CD4-positive, alpha-beta T cell treated with Interleukin-4 for 1 hour (primary cell): ENCODE data around the gene CAMTA1.

Experiments used
- DNase-seq, 2 donors: peaks; one replicate each; pipeline ENCODE4 v3.0.0-alpha.2; 2020 to 2022

The CAMTA1 gene

DNA sequence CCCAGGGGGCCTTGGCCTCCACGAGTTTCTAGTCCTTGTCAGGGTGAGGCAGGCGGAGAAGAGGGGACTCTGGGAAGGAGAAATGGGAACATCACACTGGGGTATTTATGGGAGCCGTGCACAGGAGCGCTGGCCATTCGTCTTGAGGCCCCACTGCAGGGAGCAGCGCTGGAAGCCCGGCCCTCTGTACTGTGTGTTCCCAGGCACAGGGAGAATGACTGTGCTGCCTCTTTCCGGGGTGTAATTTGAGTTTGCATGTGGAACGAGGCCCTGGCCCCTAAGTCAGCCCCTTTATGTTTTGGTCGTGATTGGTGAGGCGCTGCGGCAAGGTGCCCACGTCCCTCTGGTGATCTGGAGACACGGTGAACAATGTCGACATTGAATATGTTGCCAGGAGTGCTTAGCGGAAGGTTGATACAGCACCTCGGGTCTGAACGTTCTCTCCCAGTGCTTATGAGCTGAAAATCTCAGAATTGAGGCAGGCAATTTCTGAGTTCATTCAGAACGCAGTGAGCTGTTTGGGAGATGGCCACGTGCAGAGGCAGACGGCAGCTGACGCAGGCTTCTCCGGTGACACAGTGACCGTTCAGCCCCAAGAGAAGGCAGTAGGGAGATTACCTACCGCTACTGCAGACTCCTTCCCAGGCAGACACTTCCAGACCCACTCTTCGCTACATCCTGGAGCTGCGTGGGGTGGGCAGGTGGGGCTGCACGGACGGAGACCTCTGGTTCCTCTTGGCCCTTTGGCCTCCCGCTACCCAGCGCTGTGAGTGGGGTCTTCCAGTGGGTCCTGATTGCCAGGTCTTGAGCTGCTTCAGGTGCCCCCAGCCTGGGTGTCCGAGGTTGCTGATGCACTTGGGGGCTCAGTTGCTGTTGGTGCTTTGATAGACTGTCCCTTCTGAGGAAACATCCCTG, 265.8 kb downstream of the CAMTA1 start:
- DNase-seq: no peak

DNA sequence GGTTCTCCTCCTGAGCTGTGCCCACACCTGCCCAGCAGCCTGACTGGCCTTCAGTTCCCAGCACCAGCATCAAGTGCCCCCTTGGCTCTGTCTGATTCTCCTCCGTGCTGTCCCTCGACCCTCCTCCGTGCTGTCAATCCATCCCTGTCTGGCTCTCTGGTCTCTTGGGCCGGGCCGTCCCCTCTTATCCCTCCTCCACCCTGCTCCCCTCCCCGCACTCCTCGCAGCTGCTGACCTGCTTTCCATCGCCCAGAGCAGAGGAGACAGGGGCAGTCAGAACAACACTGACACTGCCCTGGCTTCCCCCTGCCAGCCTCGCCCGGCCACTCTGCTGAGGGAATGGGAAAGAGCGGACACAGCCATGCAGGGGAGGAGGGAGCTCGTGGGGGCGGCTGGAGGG, 267.4 kb downstream of the CAMTA1 start:
- DNase-seq: no peak

DNA sequence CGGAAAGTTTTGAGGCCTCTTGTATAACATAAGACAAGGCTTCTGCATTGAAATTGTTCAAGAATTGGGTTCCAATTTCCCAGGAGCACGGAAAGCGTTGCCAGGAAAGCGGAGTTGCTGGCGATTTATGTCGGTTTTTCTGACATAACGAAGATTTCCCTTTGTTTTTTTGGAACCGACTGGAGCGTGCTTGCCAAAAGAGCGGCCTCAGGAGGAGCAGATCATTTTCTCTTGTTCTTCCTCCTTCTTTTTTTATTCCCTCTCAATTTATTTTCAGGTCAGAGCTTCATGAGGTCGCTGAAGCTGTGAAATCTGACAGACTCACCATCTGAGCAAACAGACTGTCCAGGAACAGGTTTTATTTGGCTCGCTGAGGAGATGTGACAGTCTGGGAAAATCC, 275.5 kb downstream of the CAMTA1 start:
- no peak for DNase-seq

DNA sequence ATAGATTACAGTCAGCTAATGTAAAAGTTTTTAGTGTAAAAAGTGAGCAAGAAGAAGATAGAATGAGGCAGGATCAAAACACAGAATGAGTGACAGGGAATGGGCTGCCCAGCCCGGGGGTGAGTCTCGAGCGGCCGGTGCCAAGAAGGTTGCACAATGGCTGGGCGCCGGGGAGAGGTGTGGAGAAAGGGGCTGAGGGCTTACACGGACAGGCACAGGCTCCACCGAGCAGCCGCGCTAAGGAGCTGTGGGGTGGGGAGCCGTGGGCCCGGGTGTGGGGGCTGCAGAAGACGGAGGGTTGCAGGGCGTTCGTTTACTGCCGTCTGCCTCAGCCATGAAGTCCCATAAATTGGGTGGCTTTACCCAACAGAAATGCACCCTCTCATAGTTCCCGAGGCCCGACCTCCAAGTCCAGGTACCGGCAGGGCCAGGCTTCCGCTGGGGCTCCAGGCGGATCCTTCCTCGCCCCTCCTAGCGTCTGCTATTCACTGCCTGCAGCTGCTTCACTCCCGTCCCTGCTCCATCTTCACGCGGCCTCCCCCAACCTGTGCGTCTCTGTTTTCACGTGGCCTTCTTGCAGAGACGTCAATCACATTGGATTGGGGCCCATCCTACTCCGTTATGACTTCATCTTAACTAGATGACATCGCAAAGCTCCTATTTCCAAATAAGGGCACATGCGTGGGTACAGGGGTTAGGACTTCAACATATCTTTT, 277.2 kb downstream of the CAMTA1 start:
- DNase-seq: no peak

DNA sequence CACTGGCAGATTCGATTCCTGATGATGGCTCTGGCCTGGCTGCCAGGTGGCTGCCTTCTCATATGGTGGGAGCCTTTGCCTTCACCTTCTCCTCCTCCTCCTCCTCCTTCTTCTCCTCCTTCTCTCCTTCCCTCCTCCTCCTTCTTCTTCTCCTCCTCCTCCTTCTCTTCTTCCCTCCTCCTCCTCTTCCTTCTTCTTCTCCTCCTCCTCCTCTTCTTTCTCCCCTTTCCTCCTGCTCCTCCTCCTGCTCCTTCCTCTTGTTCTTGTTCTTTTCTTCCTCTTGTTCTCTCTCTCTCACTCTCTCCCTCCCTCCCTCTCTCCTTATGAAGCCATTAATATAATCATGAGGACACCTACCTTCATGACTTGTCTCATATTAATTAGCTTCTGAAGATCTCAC, 278.7 kb downstream of the CAMTA1 start:
- DNase-seq: no peak

DNA sequence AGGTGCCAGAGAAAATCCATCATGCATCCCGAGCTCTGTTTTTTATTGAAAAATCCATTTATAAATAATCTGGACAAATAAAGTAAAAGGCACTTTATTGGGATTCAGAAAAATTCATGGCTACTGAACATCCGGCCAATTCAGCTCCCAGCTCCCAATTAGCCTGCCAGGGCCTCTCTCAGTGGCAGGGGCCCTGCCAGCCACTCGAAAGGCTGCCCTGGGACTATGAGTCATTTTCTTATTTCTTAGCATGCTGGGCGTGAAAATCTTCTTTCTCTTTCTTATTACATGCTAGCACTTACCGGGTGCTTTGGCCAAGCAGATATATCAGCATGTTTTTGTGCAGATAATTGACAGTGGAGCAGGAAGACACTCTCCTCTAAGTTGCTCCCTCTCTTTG, 283.3 kb downstream of the CAMTA1 start:
- DNase-seq: no peak

DNA sequence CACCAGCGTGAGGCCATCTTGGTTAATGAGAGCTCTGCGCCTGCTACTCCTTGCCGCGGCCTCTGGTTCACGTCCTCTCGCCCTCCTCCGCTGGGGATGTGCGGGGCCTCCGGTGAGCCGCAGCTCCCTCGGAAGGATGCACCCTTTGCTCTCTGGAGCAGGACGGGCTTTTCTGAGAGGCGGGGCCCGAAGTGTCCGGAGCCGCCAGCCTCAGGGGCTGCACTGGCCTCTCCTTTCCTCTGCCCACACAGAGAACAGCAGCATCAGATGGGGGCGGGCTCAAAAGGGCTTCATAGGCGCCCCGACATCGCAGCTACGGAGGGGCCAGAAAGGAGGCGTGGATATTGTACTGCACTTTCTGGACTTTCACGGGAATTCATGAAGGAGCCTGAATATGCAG, 284.7 kb downstream of the CAMTA1 start:
- no peak for DNase-seq

DNA sequence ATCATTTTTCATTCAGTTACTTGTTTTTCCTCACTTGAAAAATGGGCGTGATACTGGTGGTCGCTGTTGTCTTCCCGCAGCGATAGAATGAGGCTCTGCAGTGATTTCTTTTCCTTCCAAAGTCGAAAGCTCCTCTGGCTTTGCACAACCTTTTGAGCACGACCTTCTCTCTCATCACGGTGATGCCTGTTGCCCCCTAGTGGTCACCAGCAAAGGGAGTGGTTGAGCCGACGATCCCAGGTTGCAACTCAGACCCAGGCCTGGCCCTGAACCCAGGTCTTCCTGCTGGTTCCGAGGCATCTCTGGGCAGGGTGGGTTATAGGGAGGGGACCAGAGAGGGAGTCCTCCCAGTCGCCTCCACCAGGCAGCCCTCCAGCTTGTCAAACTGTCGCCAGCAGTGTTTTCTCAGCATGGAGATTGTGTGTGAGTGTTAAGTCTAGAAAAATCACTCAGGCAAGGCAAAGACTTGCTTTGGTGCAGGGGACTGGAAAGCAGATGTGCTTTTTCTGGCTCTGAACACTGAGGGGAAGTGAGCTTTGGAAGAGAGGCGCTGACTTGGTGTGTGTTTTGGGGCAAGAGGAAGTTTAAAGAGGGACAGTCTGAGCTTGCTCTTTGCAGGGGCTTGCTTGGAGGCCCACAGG, 285.3 kb downstream of the CAMTA1 start:
- DNase-seq: peak; percentile 29 to 40

DNA sequence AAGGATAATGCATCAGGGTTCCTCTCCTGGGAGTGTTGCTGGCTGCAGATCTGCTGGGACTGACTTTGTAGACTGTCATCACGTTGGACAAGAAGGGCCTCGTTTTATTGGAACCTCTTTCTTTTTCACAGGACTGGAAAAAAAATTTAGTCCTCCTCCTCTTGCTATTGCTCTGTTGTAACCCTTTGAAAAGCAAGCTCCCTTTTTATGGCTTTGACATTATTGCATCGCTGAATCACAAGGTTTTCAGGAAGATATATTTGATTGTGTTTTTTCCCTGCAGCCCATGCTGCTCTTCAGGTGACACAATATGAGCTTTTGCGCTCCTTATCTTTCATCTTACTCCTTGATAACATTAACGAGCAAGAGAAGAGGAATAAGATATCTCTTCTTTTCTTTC, 290.9 kb downstream of the CAMTA1 start:
- DNase-seq: no peak

DNA sequence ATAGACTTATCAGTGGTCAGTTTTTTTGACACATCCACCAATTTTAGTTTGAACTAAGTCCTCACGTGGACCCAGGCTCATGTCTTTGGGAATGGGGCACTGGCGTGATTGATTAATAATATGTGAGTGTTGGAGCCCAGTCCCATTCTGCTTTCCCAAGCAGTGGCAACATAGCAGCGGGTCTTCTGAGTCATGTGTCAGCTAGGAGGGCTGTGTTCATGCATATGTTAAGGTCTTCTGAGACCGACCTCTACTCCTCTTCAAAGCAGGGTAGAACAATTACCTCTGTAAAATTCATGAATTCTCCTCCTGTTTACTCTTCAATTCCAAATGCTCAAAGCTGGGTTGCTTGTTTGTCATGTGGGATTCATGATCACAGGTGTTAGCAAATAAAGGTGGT, 291.3 kb downstream of the CAMTA1 start:
- no peak for DNase-seq

DNA sequence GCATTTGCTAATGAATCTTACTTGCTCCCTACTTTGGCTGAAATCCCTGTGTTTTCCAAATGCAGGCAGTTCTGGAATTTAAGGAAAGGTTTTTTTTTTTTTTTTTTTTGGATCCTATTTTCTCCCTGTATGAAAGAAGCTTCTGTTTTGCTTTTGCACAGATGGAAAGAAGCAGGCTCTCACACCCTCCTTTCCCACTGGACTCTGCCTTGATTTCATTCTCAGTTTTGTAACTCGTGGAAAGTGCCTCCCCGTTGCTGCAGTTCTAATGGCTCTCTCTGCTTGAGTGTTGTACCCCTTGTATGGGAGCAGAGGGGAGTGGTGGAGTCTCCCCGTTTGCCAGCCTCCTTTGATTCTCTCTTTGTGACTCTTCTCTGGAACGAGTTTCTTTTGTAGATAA, 291.9 kb downstream of the CAMTA1 start:
- no peak for DNase-seq

DNA sequence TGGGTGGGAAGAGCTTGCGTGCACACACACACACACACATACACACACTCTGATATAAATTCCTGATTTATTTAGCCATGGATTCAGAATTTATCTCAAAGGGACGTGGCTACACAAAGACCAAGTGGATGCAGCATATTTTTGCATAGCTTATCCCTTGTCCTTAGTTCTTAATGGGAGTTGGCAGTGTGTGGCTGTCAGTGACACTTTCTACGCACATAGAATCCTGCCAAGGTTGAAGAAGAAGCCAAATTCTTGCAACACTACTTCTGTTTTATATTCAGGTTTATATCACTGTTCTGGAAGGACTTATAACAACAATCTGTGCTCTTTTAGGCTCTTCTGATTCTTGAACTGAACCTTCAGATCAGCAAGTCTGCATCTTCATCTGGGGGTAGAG, 292.7 kb downstream of the CAMTA1 start:
- no peak for DNase-seq

DNA sequence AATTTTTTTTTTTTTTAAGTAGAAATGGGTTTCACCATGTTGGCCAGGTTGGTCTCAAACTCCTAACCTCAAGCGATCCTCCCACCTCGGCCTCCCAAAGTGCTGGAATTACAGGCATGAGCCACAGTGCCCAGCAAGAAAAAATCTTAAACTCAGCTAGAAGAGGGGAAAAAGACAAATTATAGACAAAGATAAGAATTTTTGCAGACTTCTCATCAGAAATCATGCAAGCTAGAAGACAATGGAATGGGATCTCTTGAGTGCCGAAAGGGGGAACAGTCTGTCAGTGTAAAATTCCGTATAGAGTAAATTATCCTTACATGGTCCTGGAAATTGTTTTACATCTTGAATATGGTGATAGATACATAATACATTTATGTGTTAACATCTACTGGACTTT, 294.4 kb downstream of the CAMTA1 start:
- DNase-seq: no peak

DNA sequence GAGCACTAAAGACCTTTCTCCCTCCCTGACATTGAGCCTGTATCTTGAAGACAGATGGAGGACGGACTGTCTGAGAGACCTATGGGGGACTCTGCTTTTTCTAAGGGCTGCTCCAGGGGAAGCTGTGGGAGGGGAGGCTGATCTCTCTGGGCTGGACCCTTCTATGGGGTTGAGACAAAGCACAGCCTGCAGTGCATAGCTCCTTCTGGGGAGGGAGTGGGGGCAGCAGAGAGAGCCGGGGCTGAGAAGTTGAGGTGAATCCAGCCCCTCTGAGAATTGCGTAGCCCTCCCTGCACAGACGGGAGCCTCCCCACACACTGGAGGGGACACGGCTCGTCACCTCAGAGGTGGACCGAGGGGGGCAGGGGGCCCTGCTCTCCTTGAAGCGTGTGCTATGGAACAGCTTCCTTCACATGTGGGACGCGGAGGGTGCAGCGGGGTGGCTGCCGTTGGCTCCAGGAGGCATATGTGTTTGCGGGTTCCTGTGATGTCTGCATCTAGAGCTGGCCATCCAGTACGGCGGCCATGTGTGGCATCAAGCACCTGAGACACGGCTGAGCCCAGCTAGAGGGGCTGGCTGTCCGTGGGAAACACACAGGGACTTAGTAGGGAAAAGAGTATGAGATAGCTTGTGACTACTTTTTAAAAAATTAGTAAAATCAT, 299.1 kb downstream of the CAMTA1 start:
- no peak for DNase-seq

DNA sequence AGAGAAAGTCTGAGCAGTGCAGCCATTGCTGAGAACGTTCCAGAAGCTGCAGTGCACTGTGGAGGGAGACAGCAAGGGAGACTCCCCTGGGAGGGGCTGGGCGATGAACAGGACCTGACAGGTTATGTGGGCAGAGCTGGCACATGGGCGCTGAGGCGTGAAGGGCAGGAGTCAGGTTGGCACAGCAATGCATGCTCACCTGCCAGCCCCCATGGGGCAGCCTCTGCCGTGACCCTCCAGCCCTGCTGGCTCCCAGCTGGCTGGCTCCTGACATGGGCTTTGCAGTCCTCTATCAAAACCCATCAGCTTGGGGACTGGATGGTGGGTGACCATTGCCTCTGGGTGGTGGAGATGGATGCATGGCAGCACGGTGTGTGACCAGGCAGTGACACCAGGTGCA, 300.3 kb downstream of the CAMTA1 start:
- DNase-seq: no peak

DNA sequence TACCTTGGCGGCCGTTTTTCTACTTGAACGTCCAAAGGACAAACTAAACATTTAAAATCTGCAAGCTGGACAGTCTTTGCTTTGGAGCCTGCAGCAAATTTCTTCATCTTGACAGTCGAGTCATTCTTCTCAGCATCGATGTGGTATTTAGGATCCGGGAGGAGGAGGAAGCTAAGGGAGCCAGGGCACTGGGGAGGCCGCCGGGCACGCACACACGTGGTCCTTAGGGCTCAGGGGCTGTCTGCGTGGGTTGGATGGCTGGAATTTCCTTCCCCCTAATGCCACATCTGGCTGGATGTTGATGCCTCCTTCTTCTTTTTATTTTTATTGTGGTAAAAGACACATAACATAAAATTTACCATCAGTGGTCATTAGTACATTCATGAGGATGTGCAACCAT, 300.9 kb downstream of the CAMTA1 start:
- no peak for DNase-seq

DNA sequence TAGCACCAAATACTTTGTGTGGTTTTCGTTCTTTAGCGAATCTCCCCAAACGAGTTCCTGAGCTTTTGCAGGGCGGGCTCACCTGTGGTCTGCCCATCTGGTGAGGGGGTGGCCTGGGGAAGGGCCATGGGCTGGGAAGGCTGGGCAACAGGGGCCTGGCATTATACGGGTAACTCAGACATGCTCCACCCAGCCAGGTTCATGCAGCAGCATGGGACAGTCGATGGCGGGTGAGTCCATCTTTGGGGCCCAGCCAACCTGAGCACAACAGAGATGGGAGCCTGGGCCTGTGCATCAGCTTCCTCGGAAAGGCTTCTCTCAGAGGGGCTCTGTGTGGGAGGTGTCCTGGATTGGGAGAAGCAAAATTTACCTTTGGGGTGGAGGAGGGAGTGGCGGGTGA, 302.6 kb downstream of the CAMTA1 start:
- DNase-seq: no peak

DNA sequence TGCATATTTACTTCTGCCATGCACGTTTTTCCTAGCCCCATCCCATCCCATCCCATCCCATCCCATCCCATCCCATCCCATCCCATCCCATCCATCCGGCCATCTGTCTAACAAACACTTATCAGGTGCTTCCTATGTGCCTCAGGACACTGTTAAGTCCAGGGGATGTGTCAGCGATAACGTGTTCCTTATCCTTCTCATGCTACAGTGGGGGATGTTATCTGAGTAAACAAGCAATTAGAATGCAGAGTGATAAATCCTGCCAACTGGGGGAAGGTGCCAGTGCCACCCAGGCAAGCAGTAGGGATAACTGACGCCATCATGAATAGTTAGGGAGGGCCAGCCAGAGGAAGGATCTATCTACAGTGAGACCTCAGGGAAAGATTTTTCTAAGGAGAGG, 304.2 kb downstream of the CAMTA1 start:
- DNase-seq: no peak

DNA sequence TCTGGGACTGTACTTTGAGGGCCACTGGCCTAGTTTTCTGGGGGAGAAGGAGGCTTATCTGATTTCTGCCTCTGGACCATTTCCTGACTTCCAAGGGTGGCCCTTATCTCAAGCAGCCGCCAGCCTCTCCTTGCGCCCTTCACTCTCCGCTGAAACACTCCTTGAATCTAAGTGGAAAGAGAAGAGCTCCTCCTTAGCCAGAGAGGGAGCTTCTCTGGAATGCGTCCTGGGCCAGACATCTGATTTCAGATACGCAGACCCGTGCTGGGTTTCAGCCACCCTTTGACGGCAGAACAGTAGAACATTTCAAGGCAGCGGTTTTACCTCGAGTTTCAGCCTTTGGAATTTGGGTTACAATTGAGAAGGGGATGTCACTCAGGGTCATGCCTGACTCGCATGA, 308.0 kb downstream of the CAMTA1 start:
- no peak for DNase-seq

DNA sequence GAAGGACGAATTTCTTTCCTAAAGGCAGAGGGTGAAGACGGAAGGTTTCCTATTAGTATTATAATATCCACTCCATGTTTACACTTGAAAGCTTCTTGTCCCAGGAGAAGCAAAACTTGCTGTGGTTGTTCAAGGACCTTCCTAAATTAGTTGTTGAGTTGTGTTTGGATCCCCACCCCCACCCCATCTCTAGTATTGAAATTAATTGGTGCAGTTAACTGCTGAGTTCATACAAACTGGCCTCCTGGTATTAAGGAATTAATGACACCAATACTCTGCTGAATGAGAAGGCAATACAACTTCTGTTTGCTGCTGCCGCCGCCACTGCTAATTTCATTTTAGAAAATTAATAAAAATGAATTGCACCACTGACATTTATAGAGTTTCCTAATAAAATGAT, 308.8 kb downstream of the CAMTA1 start:
- DNase-seq: no peak

DNA sequence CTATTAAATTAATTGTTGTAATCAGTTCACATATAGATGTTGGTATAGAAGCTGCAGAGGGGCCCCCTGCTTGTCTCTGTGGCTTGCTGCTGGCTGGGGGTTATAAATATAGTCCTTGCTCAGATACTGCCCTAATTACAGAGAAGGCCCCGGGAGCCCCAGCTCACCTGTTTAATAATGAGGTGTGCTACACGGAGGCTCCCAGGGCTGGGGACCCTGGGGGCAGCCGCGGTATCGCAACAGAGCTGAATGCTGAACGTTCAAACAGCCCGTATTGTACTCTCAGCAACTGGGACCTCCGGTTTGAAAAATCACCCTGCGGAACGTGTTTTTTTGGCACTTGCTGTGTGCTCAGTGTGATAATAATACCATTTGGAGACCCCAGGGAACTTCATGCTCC, 309.3 kb downstream of the CAMTA1 start:
- no peak for DNase-seq

DNA sequence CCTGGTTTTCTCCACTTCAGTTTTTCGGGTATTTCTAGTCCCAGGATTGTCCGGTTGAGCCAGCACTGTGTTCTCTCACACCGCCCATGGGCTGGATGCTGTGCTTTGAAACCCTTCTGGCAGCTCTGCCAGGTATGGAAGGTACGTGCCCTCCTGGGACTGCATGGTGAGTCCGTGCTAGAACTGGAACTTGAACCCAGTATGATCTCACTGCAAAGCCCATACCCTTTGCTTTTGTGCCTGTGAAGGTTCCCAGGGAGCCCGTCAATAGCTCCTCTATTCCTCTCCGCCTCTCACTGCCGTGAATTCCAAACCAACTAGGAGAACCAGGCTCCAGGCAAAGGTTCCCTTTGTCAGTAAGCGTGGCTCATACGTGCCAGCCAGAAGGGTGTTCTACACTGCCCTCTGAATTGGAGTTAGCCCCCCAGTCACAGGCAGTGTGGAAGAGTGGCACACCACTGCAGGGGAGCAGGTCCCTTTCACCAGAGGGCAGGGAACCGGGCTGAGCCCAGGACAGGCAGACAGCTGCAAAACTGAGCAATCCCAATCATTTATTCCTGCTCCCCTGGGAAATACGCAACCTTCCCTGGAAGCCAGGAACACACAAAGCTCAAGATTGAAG, 310.2 kb downstream of the CAMTA1 start:
- DNase-seq: no peak
